ELR (cell line): ENCODE measurements around the gene LINGO1.

ENCODE experiments used
- DNase-seq: peaks from one replicate; pipeline ENCODE4 v3.0.0-alpha.2; 2015; ENCODE audit warnings: low read depth

The LINGO1 gene

DNA sequence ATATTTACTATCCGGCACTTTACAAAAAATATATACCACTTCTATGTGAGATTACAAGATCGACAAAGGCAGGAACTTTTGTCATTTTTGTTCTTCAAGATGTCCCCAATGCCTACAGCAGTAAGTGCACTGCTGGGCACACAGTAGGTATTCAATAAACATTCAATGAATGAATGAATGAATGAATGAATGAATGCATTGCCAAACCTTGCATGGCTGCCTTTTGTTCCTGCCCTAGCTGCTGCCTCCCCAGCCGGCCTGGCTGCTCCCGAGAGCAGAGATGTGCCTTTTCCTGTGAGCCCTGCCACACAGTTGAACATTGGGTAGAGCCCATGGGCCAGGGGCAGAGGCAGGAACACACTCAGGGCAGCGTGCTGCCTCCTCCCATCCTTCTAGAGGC is 37.5 kb downstream of the LINGO1 start:
- no peak for DNase-seq

DNA sequence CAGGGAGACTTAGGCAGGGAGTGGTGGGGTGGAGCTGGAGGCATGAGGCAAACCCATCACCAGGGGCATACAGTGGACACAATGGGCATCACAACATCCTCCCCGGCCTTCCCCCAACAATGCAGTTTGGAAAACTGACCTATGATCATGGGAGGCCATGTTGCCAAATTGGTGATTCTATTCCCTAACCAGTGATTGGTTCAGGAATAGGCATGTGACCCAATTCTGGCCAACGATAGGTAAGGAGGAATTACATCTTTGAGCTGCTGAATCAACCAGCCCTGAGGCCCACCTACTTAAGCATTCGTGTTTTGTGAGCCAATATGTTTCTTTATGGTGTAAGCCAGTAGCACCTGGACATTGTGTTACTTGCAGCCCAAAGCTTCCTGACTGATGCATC is 40.0 kb downstream of the LINGO1 start:
- DNase-seq = no peak

DNA sequence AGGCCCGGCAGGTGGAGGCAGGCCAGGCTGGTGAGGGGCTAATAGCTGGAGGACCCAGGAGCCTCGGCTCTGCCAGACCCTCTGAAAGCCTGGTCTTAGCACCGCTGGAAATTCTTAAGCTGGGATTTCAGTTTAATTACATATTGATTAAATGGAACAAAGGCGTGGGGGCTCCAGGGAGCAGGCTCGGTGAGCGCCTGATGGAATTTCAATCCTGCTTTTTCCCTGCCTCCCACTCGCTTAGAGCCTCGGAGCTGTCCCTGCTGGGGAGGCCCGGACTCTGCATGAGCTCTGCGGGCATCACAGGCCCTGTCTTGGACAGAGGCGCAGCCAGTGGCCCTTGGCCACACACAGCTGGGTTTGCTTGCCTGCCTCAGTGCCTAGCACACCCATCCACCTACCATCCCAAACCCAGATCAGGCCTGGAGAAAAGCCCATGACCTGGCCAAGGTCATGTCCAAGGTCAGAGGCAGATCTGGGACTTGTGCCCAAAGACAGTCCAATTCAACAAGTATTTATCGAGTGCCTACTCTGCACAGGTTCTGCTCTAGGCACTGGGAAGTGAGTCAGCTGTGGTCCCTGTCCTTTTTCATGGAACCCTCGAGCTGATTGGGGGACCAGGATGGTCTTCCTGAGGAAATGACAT is 40.6 kb downstream of the LINGO1 start:
- DNase-seq = no peak

DNA sequence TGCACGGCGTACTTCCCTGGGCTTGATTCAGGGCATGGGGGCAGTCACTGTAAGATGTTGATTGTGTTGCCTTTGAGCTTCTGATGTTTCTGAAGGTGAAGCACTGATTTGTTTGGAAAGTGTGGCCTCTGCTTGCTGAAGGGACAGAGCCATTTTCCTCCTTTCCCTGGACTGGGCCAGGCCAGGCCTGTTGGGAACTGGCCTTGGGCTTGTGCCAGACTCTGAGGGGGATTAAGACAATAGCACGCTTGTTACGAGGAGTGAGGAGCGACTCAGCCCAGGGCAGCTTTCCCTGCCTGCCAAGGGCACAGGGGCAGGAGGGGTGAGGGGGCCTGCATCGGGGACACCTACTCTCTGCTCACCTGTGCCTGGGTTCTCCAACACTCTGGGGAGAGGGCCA is 42.9 kb downstream of the LINGO1 start:
- no peak for DNase-seq

DNA sequence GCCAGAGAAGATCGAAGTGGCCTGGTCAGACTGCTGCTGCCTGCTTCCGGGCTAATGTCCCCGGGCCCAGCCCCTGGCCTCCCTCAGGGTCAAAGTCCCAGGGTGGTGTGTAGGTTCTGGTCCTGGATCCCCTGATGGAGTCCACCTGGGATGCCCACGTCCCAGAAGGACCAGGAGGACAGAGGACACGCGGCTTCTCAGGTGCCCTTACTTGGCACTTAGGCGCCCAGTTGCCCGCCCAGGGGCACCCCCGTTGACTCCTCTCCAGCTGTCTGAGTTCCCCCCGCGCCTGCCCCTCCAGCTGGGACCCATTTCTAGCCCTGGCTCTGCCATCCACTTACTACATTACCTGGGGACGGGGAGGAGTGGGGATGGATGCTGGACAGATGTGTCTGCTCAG is 44.6 kb downstream of the LINGO1 start:
- DNase-seq = no peak

DNA sequence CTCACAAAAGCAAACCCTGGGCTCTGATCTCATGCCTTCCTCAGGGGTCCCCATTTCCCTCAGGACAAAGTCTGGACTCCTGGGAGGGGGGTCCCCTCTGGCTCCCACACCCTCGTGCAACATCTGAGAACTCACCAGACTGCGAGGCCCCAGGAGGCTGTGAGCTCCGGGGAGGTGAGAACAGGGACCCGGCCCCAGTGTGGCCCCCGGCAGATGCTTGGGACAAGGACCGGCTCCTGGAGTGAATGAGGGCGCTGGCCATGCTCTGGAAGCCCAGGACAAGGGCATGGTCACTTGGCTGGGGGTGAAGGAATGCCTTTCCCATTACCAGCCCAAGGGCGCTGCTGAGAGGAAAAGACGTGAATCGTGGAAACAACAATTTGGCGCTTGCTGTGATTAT is 48.0 kb downstream of the LINGO1 start:
- DNase-seq = no peak

DNA sequence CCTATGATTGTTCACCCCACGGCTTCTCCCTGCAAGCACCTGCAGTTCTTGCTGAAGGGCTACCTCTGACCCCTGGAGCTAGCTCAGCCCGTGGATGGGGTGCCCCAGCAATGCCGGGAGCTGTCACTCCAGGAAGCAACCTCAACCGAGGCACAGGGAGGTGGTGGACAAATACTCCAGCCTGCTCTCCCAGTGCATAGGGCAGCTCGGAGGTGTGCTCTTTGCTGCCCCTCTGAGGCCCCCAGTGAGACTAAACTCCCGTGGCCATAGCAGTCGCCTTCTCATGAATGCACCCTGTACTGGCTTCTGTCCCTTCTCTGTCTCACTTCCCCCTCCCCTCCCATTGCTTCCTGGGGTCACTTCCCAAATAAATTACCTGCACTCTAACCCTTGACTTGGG is 48.5 kb downstream of the LINGO1 start:
- peak; percentile 18 for DNase-seq

DNA sequence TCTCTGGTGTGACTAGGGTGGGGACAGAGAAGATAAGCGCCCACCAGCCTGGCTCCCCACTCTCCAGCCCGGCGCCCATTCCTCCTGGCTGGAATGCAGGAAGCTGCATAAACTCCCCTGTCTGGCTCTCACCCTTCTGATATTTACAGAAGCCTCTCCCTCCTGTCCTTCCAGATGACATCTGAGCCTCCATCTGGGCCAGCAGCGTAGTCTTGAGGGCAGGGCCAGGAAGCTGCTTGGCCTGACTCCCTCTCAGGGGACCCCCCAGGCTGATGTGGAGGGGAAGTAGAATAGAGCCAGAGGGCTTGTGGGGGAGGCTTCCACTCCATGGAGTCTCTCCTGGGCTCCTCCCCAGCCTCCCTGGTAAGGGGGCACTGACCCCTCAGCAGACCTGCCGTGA is 49.9 kb downstream of the LINGO1 start:
- no peak for DNase-seq

DNA sequence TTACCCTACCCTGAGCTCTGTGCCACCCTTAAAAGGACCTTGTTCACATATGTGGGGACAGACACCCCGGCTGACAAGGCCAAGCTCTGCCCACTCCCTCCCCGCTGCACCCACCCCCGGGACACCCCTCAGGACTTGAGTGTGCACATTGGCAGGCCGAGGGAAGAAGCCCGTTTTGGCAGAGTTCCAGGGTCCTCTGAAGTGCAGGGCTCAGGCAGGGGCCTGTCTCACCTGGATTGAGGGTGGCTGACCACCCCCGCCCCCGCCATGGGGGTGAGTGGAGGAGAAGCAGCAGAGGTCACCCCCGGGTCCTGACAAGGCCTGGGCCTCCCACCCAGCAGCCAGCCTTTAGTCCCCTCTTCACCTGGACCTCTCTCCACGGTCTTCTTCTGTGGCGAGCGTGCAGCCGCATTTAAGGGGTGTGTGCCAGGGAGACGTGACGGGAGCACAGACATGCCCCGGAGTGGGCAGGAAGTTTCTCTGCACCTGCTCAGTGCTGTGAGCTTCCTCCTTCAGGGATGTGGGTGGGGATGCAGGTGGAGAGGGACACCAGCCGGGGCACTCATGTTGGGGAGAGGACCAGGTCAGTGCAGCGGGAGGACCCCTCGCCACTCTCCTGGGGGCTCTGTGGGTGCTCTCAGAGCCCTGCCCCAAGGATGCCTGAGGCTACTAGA is 50.7 kb downstream of the LINGO1 start:
- DNase-seq = no peak

DNA sequence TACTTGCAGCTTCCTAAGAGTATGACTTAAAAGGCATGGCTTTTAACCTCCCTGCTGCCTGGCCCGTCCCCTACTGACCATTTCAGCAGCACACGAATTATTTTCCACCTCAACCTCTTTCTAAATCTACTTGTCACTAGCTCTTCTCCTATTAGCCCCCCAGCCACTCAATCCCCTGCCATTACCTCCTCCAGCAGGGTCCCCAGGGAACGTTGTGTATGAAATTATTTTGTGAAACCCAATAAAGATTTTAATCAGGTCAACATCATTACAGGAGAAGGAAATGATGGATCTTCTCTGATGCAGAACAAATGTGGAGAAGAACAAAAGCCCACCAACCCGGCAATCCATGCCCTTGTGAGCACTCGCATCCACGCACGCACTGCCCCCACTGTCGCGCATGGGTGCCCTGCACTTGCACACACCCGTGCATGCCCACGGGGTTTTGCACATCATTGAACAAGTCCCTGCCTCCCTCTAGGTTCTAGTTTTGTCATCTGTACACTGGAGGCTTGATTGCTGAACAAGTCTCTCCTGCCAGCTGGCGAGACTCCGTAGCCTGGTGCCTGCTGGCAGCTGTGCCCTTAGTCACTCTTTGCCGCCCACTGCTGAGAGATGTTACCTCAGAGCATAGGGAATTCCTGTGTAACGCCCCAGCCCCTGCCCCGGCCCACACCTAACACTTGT is 51.6 kb downstream of the LINGO1 start:
- DNase-seq = no peak

DNA sequence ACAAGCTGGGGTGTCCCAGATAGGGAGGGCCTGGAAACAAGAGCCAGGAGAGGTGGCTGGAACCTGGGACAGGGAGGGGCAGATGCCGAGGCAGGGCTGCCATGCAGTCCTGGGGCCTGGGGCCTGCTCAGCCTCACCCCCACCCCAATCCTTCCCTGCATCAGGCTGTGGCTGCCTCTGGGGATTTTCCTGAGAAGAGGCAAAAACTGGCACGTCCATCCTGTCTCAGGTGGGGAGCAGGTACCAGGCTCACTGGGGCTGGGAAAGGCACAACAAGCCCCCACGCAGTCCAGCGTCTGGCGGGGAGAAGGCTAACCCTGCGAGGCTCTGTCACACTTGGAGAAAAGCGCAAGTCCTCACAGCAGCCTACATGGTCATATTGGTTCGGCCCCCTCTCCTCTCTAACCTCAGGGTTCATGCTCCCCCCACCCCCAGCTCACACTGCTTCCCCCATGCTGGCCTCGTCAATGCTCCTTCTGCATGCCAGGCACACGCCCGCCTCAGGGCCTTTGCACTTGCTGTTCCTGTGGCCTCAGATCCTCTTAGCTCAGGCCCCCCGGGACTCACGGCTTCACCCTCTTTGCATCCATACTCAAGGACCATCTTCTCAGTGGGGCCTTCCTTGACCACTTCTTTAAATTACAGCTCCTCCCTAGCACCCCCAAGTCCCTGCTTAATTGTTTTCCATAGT is 53.1 kb downstream of the LINGO1 start:
- DNase-seq = no peak

DNA sequence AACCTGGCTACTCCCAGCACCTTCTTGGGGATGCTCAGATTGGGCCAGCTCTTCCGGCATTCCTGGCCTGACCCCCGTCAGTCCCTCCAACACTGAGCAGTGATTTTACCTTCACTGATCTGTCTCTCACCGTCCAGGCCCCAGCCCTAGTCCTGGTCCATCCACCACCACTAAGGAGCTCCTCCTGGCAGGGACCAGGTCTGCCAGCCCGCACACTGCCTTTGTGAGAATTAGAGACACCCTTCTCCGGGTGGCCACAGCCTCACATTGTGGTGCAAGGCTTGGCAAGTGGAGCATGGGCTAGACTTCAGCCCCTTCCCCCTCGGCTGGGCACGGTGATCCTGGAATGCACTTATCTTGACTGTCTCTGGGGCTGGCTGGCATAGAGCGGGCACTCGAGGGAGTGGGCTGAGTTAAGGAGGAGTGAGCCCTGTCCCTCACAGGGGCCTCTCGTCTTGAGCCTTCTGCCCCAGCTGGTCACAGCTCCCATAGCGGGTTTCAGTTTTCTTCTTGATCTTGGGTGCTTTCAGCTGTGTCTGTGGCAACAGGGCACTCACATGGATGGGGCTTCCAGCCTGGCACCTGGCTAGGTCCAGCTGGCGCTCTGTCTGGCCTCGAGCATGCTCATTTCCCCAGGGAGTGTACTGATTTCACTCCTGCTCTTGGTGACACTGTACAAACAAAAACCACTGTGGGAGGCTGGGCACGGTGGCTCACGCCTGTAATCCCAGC is 53.9 kb downstream of the LINGO1 start:
- DNase-seq = no peak

DNA sequence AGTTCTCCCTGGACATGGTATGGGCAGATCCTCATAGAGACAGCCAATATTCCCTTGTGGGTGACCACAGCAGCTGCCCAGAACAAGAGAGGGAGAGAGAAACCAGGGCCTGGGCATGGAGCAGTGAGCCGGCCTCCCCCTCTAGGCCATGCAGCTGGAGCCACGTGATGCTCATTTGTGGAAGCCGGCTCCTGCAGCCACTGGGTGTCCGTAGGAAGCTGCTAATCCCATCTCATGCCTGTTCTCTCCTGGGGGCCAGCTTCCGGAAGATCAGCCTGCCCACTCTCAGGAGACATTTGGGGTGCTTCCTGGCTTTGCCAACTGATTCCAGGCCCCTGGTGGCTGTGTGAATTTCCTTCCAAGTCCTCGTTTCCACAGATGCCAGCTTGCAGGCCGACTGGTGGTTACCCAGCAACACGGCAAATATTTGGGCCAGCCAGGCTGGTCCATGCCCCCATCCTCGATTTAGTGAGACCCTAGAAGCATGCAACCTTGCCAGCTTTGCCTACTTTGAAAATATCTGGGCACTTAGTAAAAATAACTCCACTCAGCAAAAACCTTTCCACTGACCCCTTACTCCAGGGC is 55.3 kb downstream of the LINGO1 start:
- no peak for DNase-seq

DNA sequence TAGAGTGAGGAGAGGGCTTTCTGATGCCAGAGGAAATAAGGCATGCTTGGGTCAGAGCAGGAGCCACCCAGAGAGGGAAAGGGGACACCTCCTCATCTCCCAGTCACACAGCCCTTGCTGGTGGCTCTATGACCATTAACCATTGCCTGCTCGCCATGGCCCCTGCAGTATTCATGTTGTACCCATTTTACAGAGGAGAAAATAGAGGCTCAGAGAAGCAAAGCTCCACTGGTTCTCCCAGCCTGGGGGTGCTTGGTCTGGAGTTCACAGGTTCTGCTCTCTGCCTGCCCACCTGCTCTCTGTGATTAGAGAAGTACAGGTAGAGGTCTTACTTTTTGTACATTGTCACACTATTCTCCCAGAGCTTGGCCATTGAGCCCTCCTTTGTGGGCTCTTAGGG is 56.2 kb downstream of the LINGO1 start:
- DNase-seq = no peak

DNA sequence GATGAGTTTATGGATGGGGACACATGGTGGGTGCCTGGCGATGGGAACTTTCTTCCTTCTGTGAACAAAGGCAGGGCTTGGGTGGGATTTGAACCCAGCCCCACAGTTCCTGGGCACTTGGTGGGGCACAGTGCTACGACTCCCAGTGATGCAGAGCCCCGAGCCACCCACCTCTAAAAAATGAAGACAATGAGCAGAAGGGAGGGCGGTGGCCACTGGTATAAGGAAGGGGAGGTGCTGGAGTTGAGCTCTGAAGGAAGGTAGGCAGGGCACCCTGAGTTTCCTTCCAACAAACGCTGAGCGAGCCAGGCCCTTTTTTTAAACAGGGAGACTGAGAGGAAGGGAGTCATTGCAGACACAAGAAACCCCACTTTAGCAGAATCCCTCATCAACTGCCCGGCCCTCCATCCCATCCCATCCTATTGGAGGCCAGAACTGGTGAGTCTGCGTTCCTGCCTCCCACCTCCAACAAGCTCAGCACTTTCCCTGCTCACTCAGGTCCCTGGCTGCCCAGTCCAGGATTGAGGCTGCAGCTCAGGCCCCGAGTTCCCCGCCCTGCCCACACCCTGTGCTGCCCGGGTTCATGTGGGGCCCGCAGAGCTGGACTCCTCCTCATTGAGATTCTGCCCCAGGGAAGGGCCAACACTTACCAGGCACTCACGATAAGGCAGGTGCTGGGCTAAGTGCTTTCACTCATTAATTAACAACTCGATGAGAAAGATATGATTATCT is 57.3 kb downstream of the LINGO1 start:
- DNase-seq = no peak

DNA sequence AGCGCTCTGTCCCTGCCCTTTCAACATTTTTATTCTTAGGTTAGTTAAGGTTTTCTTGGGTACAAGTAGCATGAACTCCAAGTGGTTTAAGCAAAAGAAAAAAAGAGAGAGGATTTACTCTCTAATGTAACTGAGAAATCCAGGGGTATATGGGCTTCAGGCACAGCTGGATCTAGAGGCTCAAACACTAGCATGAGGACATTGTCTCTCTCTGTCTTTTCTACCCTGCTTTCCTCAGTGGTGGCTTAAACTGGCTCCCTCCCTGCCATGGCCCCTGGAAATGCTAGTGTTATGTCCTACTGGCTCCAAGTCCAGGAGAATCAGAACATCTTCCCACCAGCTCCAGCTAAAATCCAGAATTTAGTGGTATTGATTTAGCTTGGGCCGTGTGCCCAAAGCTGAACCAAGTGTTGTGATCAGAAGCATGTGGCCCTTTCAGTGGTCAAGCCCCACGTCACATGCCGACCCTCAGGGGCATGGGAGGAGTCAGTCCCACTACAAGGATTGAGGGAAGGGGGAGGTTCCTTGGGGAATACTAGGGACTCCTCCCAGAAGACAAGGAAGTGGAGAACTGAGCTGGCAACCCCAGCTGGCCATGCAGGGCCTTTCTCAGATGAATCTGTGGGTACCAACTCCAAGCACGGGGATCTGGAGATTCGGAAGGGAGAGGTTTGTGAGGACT is 58.0 kb downstream of the LINGO1 start:
- DNase-seq = no peak

DNA sequence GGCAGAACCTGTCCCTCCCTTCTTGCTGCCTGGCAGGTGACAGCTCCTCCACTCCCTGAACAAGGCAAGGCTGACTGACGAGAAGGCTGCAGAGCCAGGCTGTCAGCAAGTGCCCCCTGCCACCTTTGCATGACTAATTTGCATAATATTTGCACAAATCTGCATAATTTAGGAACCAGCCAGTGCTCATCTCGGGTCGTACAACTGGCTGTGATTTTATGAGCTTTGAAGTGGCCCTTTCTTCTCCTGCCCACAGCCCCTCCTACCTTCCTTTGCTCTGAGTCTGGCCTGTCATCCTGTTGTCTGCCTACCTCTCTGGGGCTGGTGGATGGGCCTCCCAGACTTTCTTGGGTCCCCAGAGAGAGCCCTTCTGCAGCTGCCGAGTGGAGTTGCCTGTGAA is 58.9 kb downstream of the LINGO1 start:
- no peak for DNase-seq

DNA sequence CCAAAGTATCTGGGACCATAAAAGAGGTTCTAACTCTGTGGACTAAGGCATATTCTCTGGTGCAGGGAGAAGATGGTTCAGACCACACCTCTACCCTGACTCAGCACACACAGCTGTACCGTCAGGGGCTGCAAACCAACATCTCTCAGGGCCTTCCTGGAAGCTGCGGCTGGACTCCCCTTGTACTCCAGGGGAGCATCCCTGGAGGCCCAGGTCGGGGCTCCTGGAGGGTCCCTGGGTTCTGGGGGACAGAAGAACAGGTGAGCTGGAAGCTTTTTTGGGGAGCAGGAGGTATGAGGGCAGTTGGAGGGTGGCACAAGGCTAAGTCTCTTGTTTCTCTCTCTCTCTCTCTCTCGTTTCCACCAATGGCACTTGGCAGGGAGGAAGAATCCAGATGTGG is 60.5 kb downstream of the LINGO1 start:
- DNase-seq = no peak

DNA sequence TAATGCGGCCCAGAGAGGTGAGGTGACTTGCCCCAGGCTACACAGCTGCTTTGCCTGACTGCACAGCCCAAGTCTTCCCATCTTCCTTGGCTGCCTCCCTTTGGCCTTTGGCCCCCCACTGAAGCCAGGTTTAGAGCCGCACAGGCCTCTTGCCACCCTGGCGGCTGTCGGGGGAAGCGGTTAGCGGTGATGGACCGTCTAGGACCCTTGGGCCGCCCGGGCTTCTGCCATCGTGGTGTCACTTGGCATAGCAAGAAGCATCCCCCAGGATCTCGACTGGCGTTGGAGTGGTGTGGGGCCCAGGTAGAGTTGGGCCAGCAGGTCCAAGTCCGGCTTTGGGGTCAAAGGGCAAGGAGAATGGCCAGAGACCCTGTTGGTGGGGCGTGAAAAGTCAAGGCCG is 61.0 kb downstream of the LINGO1 start:
- DNase-seq = no peak

DNA sequence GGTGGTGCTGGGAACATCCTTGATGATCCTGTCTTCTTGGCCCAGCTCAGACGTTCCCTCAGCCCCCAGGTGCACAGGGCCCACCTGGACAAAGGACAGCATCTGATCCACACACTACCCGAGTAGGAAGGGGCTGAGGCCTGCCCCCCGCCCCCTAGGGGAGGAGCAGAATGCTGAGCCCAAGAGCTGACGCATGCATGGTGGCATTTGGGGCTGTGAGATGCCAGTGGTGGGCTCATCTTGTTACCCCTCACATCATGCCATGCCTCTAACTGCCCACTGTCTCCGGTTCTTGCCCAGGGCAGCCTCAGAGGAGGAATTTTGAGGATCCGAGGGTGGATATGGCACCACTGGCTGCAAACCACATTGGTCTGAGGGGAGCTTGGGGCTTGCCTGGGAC is 61.5 kb downstream of the LINGO1 start:
- DNase-seq = no peak

DNA sequence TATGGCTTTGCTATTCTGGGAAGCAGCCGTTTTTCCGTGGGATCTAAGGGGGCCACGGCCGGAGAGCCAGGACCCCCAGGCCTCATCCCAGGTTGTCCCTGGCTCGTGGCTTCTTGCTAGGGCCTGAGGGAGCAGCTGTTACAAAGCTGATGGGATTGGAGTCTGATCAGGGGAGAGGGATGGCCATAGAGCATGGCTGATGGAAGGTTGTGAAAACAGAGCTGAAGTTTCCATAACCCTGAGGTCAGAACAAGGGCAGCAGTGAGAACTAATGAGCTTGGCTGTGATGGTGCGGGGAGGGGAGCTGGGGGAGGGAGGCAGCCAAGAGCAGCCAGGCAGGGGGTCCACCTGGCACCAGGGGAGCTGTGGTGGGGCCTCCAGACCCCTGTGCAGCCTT is 63.0 kb downstream of the LINGO1 start:
- DNase-seq = no peak
